SH-SY5Y (cell line): ENCODE measurements around the gene WNK3.

Experiments used
- GATA2 ChIP-seq: IDR thresholded peaks from 2 replicates; pipeline ENCODE4 v1.6.1; 2011; ENCODE audit warnings: mild to moderate bottlenecking, low read depth, low read length
- GATA3 ChIP-seq: IDR thresholded peaks from 2 replicates; pipeline ENCODE4 v1.6.1; 2011; ENCODE audit warnings: low read depth, mild to moderate bottlenecking, low read length, moderate library complexity

DNA sequence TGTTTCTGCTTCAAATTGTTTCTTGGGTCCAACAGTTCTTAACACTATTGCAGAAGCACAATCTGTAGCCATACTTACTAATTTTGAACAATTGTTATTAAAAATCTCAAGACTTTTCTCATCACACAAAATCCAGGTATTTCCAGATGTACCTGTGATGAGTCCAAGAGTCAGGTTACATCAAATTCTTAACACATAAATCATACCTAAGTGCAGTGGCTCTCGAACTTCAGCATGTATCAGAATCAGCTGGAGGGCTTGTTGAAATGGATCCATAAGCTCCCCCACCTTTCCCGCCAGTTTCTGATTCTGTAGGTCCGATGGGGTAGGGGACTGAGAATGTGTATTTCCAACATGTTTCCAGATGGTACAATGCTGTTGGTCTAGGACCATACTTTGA, 185.4 kb downstream of the WNK3 start:
- TF ChIP-seq GATA3, result no peak
- no peak for TF ChIP-seq GATA2
